Gastroesophageal sphincter (tissue), 3 donors: Measurements from ENCODE around the gene CD300LB.

ENCODE experiments used
- EP300 ChIP-seq: sonication (generic); formaldehyde crosslinking; IDR thresholded peaks from one replicate; pipeline ENCODE4 v1.6.1; 2017; ENCODE audit warnings: antibody characterized with exemption, mild to moderate bottlenecking
- POLR2A ChIP-seq, 2 donors: fragments of 450-650 bp; IDR thresholded peaks; one replicate each; pipeline ENCODE4 v1.6.1; 2017; ENCODE audit warnings: antibody characterized with exemption in 2 of 2, mild to moderate bottlenecking in 2 of 2, moderate library complexity in 1 of 2
- TF ChIP-seq, protein P1 (sequence below), 4 experiments: fragments of 200-600 bp in 2 of 4; fragments of 450-650 bp in 2 of 4; sonication (generic) in 1 of 4; IDR thresholded peaks; one replicate each; pipeline ENCODE4 v1.5.1; 2017 to 2019; ENCODE audit warnings: antibody characterized with exemption in 4 of 4, mild to moderate bottlenecking in 2 of 4, moderate library complexity in 2 of 4

DNA sequence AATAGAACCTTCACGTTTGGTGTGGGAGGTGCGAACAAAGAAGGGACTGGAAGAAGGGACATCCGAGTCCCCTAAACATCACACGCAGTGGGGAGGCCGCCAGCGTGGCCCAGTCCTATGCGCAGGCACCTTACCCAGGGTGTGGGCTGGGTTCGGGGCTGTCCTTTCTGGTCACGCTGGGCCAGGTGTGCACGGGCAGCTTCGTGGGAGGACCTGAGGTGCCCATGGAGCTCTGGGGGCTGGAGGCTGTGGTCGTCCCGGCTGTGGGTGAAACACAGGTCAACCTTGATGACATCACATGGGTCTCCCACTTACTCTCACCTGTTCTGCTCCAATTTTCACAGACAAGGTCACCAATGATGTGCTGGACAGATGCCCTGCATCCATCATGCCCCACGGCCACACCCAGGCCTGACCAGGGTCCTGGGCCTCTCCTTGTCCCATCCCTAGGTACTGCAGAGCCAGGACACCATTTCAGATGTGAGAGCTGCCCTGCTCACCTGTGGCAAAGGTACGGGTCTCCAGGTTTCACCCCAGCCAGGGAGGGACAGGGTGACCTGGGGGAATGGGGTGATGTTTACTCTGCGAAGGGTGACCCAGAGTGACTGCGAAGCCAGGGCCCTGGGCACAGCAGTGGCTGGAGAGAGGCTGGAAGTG, 11.6 kb upstream of the CD300LB start:
- TF ChIP-seq, protein P1, sequence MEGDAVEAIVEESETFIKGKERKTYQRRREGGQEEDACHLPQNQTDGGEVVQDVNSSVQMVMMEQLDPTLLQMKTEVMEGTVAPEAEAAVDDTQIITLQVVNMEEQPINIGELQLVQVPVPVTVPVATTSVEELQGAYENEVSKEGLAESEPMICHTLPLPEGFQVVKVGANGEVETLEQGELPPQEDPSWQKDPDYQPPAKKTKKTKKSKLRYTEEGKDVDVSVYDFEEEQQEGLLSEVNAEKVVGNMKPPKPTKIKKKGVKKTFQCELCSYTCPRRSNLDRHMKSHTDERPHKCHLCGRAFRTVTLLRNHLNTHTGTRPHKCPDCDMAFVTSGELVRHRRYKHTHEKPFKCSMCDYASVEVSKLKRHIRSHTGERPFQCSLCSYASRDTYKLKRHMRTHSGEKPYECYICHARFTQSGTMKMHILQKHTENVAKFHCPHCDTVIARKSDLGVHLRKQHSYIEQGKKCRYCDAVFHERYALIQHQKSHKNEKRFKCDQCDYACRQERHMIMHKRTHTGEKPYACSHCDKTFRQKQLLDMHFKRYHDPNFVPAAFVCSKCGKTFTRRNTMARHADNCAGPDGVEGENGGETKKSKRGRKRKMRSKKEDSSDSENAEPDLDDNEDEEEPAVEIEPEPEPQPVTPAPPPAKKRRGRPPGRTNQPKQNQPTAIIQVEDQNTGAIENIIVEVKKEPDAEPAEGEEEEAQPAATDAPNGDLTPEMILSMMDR (IDR thresholded peaks at IDR 0.05): no peak
- TF ChIP-seq EP300 (no peak), POLR2A (IDR thresholded peaks at IDR 0.05) (no peak)
